AG09309 (cell line): Measurements from ENCODE around the gene DNAH10.

Experiments
- DNase-seq: peaks from one replicate; pipeline ENCODE4 v3.0.0-alpha.2; 2010; ENCODE audit warnings: low read depth
- H3K4me3 ChIP-seq: 2 replicates; pipeline ENCODE4 v1.5.1; 2011; ENCODE audit warnings: mild to moderate bottlenecking, low read depth, low read length, moderate library complexity; ENCODE audit not compliant: control insufficient read depth
- CTCF ChIP-seq: IDR thresholded peaks from 2 replicates; pipeline ENCODE4 v1.5.1; 2011; ENCODE audit warnings: mild to moderate bottlenecking, low read depth, low read length, inconsistent platforms; ENCODE audit not compliant: insufficient read depth, control insufficient read depth; ENCODE audit errors: missing control alignments

DNAH10 gene

GRCh38 chr12:123731596-123731995 is 30.5 kb upstream of the DNAH10 start:
- DNase-seq, result no peak
- no peak overlapping the region for H3K4me3 ChIP-seq
- TF ChIP-seq CTCF, result no peak

- DNase-seq, result no peak
- no peak overlapping the region for H3K4me3 ChIP-seq
- no peak for TF ChIP-seq CTCF
Measured at GRCh38 chr12:123732251-123732650, 29.9 kb upstream of the DNAH10 start.

GRCh38 chr12:123733229-123733628 is 28.9 kb upstream of the DNAH10 start:
- no peak for DNase-seq
- no peak overlapping the region for H3K4me3 ChIP-seq

GRCh38 chr12:123734268-123734667 is 27.8 kb upstream of the DNAH10 start:
- no peak for TF ChIP-seq CTCF
- no peak for DNase-seq
- no peak overlapping the region for H3K4me3 ChIP-seq

More at GRCh38 chr12:123733229-123733628, 28.9 kb upstream of the DNAH10 start:
- no peak for TF ChIP-seq CTCF

- no peak overlapping the region for H3K4me3 ChIP-seq
- no peak for DNase-seq
- TF ChIP-seq CTCF, result no peak
Measured at GRCh38 chr12:123741937-123742572, 20.0 kb upstream of the DNAH10 start.

GRCh38 chr12:123743002-123743401 is 19.1 kb upstream of the DNAH10 start:
- no peak overlapping the region for H3K4me3 ChIP-seq
- no peak for DNase-seq
- no peak for TF ChIP-seq CTCF
